Hepatocyte (in vitro differentiated cells): ENCODE measurements around the gene TSPAN32. TPM values are rescaled to one million over a fixed set of nuclear protein-coding genes. Genes with fewer than 3 reads are reported as not detected.

Experiments
- DNase-seq: peaks from one replicate; pipeline ENCODE4 v3.0.0-alpha.2; 2016; ENCODE audit warnings: low spot score
- H2AFZ ChIP-seq: fragments of 200-600 bp; sonication (generic); 2 replicates; pipeline ENCODE4 v1.6.0; 2016; ENCODE audit warnings: antibody characterized with exemption, mild to moderate bottlenecking
- H3K27ac ChIP-seq: fragments of 200-600 bp; sonication (generic); 2 replicates; pipeline ENCODE4 v1.5.1; 2016; ENCODE audit warnings: mild to moderate bottlenecking
- H3K27me3 ChIP-seq: fragments of 200-600 bp; sonication (generic); 2 replicates; pipeline ENCODE4 v1.6.1; 2016
- H3K36me3 ChIP-seq: fragments of 200-600 bp; sonication (generic); replicated peaks from 2 replicates; pipeline ENCODE4 v1.5.1; 2016; ENCODE audit warnings: low read depth; ENCODE audit not compliant: insufficient read depth
- H3K4me1 ChIP-seq: fragments of 200-600 bp; sonication (generic); 2 replicates; pipeline ENCODE4 v1.5.1; 2016; ENCODE audit warnings: mild to moderate bottlenecking, moderate library complexity; ENCODE audit not compliant: insufficient read depth
- H3K4me2 ChIP-seq: fragments of 200-600 bp; sonication (generic); 2 replicates; pipeline ENCODE4 v1.6.0; 2016
- H3K4me3 ChIP-seq: fragments of 200-600 bp; sonication (generic); 2 replicates; pipeline ENCODE4 v1.5.1; 2016; ENCODE audit warnings: mild to moderate bottlenecking
- H3K79me2 ChIP-seq: fragments of 200-600 bp; sonication (generic); 2 replicates; pipeline ENCODE4 v1.6.0; 2017; ENCODE audit warnings: mild to moderate bottlenecking
- H3K9me2 ChIP-seq: fragments of 200-600 bp; sonication (generic); replicated peaks from 2 replicates; pipeline ENCODE4 v1.6.0; 2017; ENCODE audit warnings: mild to moderate bottlenecking; ENCODE audit not compliant: insufficient read depth
- H3K9me3 ChIP-seq: fragments of 200-600 bp; sonication (generic); 2 replicates; pipeline ENCODE4 v1.5.1; 2016; ENCODE audit warnings: low read depth, mild to moderate bottlenecking
- H4K20me1 ChIP-seq: fragments of 200-600 bp; sonication (generic); 2 replicates; pipeline ENCODE4 v1.6.0; 2016; ENCODE audit warnings: mild to moderate bottlenecking; ENCODE audit not compliant: insufficient read depth, poor library complexity, severe bottlenecking
- CTCF ChIP-seq: fragments of 200-600 bp; sonication (generic); IDR thresholded peaks from 2 replicates; pipeline ENCODE4 v1.5.1; 2016; ENCODE audit warnings: antibody characterized with exemption, mild to moderate bottlenecking; ENCODE audit not compliant: poor library complexity
- EZH2 ChIP-seq: fragments of 200-600 bp; sonication (generic); IDR thresholded peaks from 2 replicates; pipeline ENCODE4 v1.6.1; 2016; ENCODE audit warnings: antibody characterized with exemption, mild to moderate bottlenecking, borderline replicate concordance
- EZH2phosphoT487 ChIP-seq: fragments of 200-600 bp; sonication (generic); IDR thresholded peaks from one replicate; pipeline ENCODE4 v1.6.1; 2018; ENCODE audit warnings: antibody characterized with exemption, mild to moderate bottlenecking, low read depth, moderate library complexity; ENCODE audit not compliant: unreplicated experiment, severe bottlenecking
- WGBS: methylation state at CpG from one replicate; pipeline ENCODE4 v1.1.6; 2016; ENCODE audit warnings: low lambda C conversion rate; ENCODE audit errors: missing lambda C conversion rate; 5-methylcytosine and 5-hydroxymethylcytosine counted together
- polyA plus RNA-seq: library from polyadenylated mRNA; unstranded; fragments of >200 nt; fragmentation: Nextera tagmentation; extraction: Ambion mirVana; gene quantifications from 2 replicates; pipeline ENCODE4 v1.2.1, GENCODE V29; 2016
- total RNA-seq: library from RNA; depleted of rRNA; stranded (reverse); fragments of >200 nt; gene quantifications from 2 replicates; pipeline ENCODE4 v1.2.3, GENCODE V29; 2014

Gene TSPAN32
- total and polyA plus RNA-seq, 2 experiments from 2014 or later, result 1.5 to 4.8 TPM

GRCh38 chr11:2342557-2342956, 40.7 kb downstream of the TSPAN32 start:
- Histone ChIP-seq H3K9me2 (no peaks in the 10 kb centered on the region), H3K4me2 (no peak overlapping the region), H3K27me3 (no peaks in the 10 kb centered on the region), H3K27ac (no peak overlapping the region), H2AFZ (no peak overlapping the region), H4K20me1 (no peaks in the 10 kb centered on the region), H3K9me3 (no peaks in the 10 kb centered on the region), H3K4me3 (no peak overlapping the region), H3K4me1 (no peaks in the 10 kb centered on the region), H3K36me3 (no peaks in the 10 kb centered on the region), H3K79me2 (no peaks in the 10 kb centered on the region)
- TF ChIP-seq EZH2, result no peak
- TF ChIP-seq EZH2phosphoT487, result no peak
- TF ChIP-seq CTCF, result no peak
- 92% methylated on average over 3 of the region's 3 CpGs for whole genome bisulfite sequencing
- no peak for DNase-seq

GRCh38 chr11:2342981-2343380, 41.2 kb downstream of the TSPAN32 start:
- DNase-seq, result no peak
- Histone ChIP-seq H3K79me2 (no peaks in the 10 kb centered on the region), H3K9me3 (no peaks in the 10 kb centered on the region), H3K9me2 (no peaks in the 10 kb centered on the region), H3K4me3 (no peak overlapping the region), H3K36me3 (no peaks in the 10 kb centered on the region), H3K4me1 (no peaks in the 10 kb centered on the region), H3K27ac (no peak overlapping the region), H2AFZ (no peak overlapping the region), H3K27me3 (no peaks in the 10 kb centered on the region), H3K4me2 (no peak overlapping the region), H4K20me1 (no peaks in the 10 kb centered on the region)
- 70% methylated on average over 5 of the region's 5 CpGs for WGBS
- TF ChIP-seq EZH2phosphoT487 (no peak), CTCF (no peak), EZH2 (no peak)

GRCh38 chr11:2343502-2343901, 41.7 kb downstream of the TSPAN32 start:
- H3K9me2 ChIP-seq, result no peaks in the 10 kb centered on the region
- no peak for DNase-seq
- H3K36me3 ChIP-seq, result no peaks in the 10 kb centered on the region
- H3K4me2 ChIP-seq, result no peak overlapping the region
- H3K9me3 ChIP-seq, result no peaks in the 10 kb centered on the region
- H3K4me3 ChIP-seq, result no peak overlapping the region
- no peaks in the 10 kb centered on the region for H4K20me1 ChIP-seq
- H3K27me3 ChIP-seq, result no peaks in the 10 kb centered on the region
- 84% methylated on average over 4 of the region's 4 CpGs for WGBS
- TF ChIP-seq CTCF (no peak), EZH2phosphoT487 (no peak), EZH2 (no peak)
- no peak overlapping the region for H3K27ac ChIP-seq
- H3K4me1 ChIP-seq, result no peaks in the 10 kb centered on the region
- no peak overlapping the region for H2AFZ ChIP-seq
- H3K79me2 ChIP-seq, result no peaks in the 10 kb centered on the region

- H3K79me2 ChIP-seq, result no peaks in the 10 kb centered on the region
- TF ChIP-seq CTCF (no peak), EZH2phosphoT487 (no peak), EZH2 (no peak)
- H2AFZ ChIP-seq, result no peak overlapping the region
Measured at GRCh38 chr11:2345050-2345449, 43.2 kb downstream of the TSPAN32 start.

More at GRCh38 chr11:2345050-2345449, 43.2 kb downstream of the TSPAN32 start:
- Histone ChIP-seq H3K36me3 (no peaks in the 10 kb centered on the region), H3K9me3 (no peaks in the 10 kb centered on the region), H4K20me1 (no peaks in the 10 kb centered on the region), H3K4me2 (no peak overlapping the region), H3K4me1 (no peaks in the 10 kb centered on the region), H3K27me3 (no peaks in the 10 kb centered on the region), H3K4me3 (no peak overlapping the region), H3K9me2 (no peaks in the 10 kb centered on the region), H3K27ac (no peak overlapping the region)
- WGBS, result 71% methylated on average over 2 of the region's 2 CpGs
- no peak for DNase-seq
